AG09309 (cell line): ENCODE measurements around the gene EFNA4.

Experiments
- DNase-seq: peaks from one replicate; pipeline ENCODE4 v3.0.0-alpha.2; 2010; ENCODE audit warnings: low read depth
- H3K4me3 ChIP-seq: 2 replicates; pipeline ENCODE4 v1.5.1; 2011; ENCODE audit warnings: mild to moderate bottlenecking, low read depth, low read length, moderate library complexity; ENCODE audit not compliant: control insufficient read depth
- TF ChIP-seq, protein P1 (sequence below): IDR thresholded peaks from 2 replicates; pipeline ENCODE4 v1.5.1; 2011; ENCODE audit warnings: mild to moderate bottlenecking, low read depth, low read length, inconsistent platforms; ENCODE audit not compliant: insufficient read depth, control insufficient read depth; ENCODE audit errors: missing control alignments

Gene EFNA4

GRCh38 chr1:155068599-155068998 lies 5.1 kb downstream of the EFNA4 start:
- TF ChIP-seq, protein P1, sequence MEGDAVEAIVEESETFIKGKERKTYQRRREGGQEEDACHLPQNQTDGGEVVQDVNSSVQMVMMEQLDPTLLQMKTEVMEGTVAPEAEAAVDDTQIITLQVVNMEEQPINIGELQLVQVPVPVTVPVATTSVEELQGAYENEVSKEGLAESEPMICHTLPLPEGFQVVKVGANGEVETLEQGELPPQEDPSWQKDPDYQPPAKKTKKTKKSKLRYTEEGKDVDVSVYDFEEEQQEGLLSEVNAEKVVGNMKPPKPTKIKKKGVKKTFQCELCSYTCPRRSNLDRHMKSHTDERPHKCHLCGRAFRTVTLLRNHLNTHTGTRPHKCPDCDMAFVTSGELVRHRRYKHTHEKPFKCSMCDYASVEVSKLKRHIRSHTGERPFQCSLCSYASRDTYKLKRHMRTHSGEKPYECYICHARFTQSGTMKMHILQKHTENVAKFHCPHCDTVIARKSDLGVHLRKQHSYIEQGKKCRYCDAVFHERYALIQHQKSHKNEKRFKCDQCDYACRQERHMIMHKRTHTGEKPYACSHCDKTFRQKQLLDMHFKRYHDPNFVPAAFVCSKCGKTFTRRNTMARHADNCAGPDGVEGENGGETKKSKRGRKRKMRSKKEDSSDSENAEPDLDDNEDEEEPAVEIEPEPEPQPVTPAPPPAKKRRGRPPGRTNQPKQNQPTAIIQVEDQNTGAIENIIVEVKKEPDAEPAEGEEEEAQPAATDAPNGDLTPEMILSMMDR: no peak
- no peak for DNase-seq
- no peak overlapping the region for H3K4me3 ChIP-seq

DNA sequence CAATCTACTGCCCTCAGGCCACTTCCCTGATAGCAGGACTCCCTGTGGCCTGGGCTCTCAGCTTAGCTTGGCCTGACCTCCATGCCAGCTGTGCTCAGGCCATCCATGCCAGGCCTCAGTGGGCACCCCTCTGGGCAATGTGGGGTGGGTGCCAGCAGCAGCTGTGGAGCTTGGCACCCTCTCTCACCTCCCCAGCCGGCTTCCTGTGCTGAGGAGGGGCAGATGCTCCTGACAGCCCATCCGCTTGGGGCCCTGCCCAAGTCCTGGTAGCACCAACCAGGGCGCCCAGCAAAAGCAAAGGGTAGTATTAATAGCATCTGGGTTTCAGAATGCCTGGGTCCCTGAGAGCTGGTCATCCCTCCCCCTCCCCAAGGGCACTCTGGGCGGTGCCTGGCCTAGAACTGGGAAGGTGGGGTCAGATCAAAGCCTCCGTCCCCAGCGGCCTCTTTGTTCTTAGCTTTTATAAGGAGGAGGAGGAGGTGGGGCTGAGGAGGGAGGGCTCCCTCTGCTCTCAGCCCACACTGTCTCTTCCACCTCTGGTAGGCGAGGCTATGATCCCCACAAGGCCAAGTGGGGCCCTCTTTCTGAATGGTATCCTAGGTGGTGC lies 6.1 kb downstream of the EFNA4 start:
- TF ChIP-seq, protein P1: no peak
- no peak overlapping the region for H3K4me3 ChIP-seq
- no peak for DNase-seq

DNA sequence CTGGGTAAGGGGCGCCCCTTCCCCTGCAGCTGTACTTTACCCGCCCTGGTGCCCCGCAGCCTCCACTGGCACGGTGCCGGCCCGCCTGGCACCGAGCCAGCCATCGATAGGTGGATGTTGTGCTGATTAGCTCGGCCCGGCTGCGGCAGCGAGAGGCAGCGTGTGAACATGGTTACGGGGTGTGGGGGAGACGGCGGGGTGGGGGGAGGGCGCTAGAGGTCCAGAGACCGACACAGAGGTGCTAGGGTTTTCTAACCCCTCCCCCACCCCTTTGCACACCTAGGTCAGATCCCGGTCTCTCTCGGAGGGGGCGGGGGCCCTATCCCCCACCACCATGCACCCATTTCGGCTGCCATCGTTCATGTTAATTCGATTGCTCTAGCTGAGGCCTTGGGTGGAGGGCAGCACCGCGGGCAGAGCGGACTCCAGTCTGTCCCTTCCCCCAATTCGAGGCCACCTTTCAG lies 6.7 kb downstream of the EFNA4 start:
- H3K4me3 ChIP-seq: peak overlapping the region; percentile 35; the same call in 1 of the 2 replicates
- TF ChIP-seq, protein P1: no peak
- no peak for DNase-seq

DNA sequence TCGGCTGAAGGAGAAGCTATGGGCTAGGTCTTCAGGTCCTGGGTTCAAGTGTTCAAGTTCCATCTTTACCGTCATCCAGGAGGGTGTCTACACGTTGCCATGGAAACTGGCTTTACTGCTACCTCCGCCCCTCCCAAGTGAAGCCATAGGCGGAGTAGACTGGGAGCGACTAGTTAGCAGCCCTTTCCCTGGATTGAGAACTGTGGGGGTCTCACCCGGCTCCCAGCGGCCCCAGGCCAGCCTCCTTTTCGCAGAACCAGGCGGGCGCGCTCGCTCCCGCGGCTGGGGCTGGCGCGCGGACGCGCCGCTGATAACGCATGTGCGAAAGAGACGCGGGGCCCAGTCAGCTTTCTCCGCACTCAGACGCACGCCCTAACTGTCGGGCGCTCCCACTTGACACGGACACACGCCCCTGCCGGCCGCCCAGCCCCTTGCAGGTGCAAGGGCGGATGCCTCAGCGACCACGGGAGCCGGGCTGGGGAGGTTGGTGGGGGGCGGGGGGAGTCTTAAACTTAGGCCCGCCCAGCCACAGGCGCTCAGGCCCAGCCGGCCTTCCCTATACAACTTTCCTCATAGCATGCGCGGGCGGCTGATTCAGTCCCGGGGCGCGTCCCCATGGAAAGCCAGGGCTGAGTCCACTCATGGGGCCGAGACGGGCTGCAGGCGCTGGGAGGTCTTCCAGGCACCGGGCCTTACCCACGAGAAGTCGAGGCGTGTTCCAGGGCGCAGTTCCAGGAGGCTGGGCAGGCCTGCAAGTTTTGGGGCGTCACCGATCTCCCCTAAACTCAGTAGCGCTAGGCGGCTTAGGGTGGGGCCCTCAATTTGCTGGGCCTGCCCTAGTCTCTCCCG lies 7.4 kb downstream of the EFNA4 start:
- TF ChIP-seq, protein P1: peak; percentile 30
- peak overlapping the region; percentile 35 for H3K4me3 ChIP-seq
- no peak for DNase-seq

- DNase-seq: no peak
- H3K4me3 ChIP-seq: no peak overlapping the region
- TF ChIP-seq, protein P1: no peak
Measured at GRCh38 chr1:155071701-155072100, 8.2 kb downstream of the EFNA4 start.

DNA sequence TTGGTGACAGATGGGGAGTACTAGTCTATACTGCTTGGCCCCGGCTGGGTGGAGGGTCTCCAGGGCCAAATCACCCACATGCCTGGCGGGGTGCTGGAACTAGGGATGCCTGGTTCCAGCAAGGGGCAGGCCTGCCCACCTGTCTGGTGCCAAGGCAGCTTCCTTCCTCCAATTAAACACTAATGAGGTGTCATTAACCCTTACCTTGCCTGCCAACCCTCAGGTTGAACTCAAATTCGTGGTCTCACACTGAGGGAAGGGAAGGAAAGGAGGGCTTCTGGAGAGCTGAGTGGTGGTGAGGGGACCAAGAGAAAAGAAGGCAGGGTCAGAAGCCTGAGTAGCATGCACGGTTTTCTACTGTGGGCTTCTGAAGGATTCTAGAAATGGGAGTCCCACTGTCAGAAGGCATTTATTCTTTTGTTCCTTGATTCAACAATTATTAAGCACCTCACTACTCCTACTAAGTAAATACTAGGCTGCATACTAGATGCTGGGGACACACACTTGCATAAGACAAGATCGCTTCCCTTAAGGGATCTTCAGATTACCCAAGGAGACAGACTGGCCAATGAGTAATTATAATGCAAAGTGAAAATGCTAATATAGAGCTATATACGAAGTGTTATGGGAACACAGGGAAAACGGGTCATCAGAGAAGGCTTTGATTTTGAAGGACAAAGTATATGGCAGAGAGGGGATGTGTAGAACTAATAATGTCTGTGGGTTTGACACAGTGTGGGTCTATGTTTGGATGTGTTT lies 9.2 kb downstream of the EFNA4 start:
- TF ChIP-seq, protein P1: no peak
- H3K4me3 ChIP-seq: no peak overlapping the region
- DNase-seq: no peak
